ENCODE measurements around the gene ZNF341. TPM values are rescaled to one million over a fixed set of nuclear protein-coding genes. Genes with fewer than 3 reads are reported as not detected.

The ZNF341 gene
- total RNA-seq, 1 experiment from 2014 or later = 7.7 TPM

DNA sequence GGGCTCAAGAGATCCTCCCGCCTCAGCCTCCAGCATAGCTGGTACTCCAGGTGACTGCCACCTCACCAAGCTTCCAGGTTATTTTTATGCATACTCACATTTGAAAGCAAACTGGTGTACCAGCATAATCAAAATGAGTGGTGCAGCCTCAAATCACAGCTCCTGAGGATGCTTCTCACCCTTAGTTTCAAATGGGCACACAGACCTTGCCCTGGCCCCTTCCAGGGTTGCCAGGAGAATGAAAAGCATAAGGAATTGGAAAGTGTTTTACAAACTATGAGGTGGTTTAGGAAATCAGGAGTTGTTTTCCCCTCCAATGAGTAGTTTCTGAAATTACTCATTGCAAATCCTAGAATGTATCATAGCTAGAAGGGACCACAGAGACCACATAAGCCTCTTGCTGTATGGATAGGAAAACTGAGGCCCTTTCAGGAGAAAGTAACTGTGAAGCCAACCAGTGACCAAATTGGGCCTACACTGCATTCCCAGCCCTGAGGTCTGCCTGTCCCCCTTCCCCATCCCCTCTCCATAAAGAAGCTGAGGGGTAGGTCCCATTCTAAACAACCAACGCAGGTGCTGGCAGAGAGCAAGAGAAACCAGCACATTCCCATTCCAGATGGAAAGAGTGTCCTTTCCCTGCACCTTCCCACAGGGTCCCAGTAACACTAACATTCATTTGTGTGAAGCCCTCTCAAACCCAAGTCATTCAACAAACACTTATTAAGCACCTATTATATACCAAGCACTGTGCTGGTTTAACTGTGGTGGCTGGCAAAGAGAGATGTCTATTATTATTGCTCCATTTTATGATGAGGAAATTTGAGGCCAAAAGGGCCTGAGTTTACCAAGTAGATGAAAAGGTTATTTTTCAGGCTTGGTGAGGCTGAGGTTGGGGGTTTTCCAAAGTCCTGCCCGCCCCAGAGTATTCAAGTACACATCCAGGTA is 43.5 kb upstream of the ZNF341 start:
- no peaks in the 10 kb centered on the region for H3K36me3 ChIP-seq (ENCODE audit: control insufficient read depth, insufficient read depth, low read length)
- ChIA-PET CTCF (no interaction called here), POLR2A (interaction anchor here (0.7 kb wide), 1 partner anchor 200 kb away, joined by 9 read pairs; no protein-coding TSS in a partner anchor)
- ATAC-seq (no peak), DNase-seq (ENCODE audit: low read depth, low spot score) (no peak)
- BruUV-seq (replicated peaks) = no TSS peak
- H3K4me3 ChIP-seq (ENCODE audit: low read depth in 2 of 2, low read length in 2 of 2) = no peak overlapping the region
- no peaks in the 10 kb centered on the region for H3K9me3 ChIP-seq (ENCODE audit: control insufficient read depth, insufficient read depth, low read depth, low read length)
- peaks cover 6% of the 10 kb centered on the region for H3K4me1 ChIP-seq (ENCODE audit: control insufficient read depth, insufficient read depth, low read length)
- TF ChIP-seq SIN3A (IDR thresholded peaks at IDR 0.05; ENCODE audit: borderline replicate concordance, insufficient read depth, low read depth, low read length) (no peak), POLR2AphosphoS5 (IDR thresholded peaks at IDR 0.05; ENCODE audit: low read depth, low read length) (no peak), TCF7L2 (IDR thresholded peaks at IDR 0.05; ENCODE audit: low read depth, low read length) (no peak)
- TF ChIP-seq, protein P1, sequence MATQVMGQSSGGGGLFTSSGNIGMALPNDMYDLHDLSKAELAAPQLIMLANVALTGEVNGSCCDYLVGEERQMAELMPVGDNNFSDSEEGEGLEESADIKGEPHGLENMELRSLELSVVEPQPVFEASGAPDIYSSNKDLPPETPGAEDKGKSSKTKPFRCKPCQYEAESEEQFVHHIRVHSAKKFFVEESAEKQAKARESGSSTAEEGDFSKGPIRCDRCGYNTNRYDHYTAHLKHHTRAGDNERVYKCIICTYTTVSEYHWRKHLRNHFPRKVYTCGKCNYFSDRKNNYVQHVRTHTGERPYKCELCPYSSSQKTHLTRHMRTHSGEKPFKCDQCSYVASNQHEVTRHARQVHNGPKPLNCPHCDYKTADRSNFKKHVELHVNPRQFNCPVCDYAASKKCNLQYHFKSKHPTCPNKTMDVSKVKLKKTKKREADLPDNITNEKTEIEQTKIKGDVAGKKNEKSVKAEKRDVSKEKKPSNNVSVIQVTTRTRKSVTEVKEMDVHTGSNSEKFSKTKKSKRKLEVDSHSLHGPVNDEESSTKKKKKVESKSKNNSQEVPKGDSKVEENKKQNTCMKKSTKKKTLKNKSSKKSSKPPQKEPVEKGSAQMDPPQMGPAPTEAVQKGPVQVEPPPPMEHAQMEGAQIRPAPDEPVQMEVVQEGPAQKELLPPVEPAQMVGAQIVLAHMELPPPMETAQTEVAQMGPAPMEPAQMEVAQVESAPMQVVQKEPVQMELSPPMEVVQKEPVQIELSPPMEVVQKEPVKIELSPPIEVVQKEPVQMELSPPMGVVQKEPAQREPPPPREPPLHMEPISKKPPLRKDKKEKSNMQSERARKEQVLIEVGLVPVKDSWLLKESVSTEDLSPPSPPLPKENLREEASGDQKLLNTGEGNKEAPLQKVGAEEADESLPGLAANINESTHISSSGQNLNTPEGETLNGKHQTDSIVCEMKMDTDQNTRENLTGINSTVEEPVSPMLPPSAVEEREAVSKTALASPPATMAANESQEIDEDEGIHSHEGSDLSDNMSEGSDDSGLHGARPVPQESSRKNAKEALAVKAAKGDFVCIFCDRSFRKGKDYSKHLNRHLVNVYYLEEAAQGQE (IDR thresholded peaks at IDR 0.05; ENCODE audit: insufficient read depth in 1 of 2, low read depth in 2 of 2, low read length in 1 of 2) = no peak
- TF ChIP-seq, protein P2, sequence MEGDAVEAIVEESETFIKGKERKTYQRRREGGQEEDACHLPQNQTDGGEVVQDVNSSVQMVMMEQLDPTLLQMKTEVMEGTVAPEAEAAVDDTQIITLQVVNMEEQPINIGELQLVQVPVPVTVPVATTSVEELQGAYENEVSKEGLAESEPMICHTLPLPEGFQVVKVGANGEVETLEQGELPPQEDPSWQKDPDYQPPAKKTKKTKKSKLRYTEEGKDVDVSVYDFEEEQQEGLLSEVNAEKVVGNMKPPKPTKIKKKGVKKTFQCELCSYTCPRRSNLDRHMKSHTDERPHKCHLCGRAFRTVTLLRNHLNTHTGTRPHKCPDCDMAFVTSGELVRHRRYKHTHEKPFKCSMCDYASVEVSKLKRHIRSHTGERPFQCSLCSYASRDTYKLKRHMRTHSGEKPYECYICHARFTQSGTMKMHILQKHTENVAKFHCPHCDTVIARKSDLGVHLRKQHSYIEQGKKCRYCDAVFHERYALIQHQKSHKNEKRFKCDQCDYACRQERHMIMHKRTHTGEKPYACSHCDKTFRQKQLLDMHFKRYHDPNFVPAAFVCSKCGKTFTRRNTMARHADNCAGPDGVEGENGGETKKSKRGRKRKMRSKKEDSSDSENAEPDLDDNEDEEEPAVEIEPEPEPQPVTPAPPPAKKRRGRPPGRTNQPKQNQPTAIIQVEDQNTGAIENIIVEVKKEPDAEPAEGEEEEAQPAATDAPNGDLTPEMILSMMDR (IDR thresholded peaks at IDR 0.05) = no peak
- no peak overlapping the region for H3K27ac ChIP-seq (ENCODE audit: low read length)
- intact Hi-C loops (cut with micrococcal nuclease; ENCODE audit: unreplicated experiment) (no loop called here), in situ Hi-C loops (cut with HindIII; ENCODE audit: low pct_unique_long_range_greater_than_20kb, low sequenced_read_pairs) (no loop called here)
- no peaks in the 10 kb centered on the region for H3K27me3 ChIP-seq (ENCODE audit: control insufficient read depth, insufficient read depth, low read length)

DNA sequence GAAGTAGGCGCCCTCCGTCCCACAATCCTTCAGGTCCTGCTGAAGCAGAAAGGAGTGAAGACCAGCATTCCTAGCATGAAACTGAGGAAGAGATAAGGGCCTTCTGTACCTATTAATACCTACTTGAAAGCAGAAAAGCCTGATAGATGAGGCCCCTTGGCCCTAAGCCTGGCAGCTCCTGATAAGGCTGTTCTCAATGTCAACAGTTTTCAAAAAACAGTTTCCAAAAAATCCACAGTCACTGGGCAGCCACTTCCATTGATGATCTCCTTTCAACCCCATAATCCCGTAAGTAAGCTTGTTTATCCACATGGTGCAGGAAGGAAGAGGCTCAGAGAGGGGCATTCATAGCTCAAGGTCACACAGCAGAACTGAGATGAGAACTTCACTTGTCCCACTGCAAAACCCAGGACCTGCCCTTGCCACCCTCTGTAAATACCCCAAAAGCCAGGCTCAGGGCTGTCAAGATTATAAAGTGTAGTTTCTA is 42.8 kb upstream of the ZNF341 start:
- DNase-seq (ENCODE audit: low read depth, low spot score) (no peak), ATAC-seq (no peak)
- Histone ChIP-seq H3K9me3 (ENCODE audit: control insufficient read depth, insufficient read depth, low read depth, low read length) (no peaks in the 10 kb centered on the region), H3K36me3 (ENCODE audit: control insufficient read depth, insufficient read depth, low read length) (no peaks in the 10 kb centered on the region), H3K4me1 (ENCODE audit: control insufficient read depth, insufficient read depth, low read length) (peaks cover 6% of the 10 kb centered on the region), H3K27me3 (ENCODE audit: control insufficient read depth, insufficient read depth, low read length) (no peaks in the 10 kb centered on the region), H3K4me3 (ENCODE audit: low read depth in 2 of 2, low read length in 2 of 2) (no peak overlapping the region), H3K27ac (ENCODE audit: low read length) (no peak overlapping the region)
- intact Hi-C loops (cut with micrococcal nuclease; ENCODE audit: unreplicated experiment) (no loop called here), in situ Hi-C loops (cut with HindIII; ENCODE audit: low pct_unique_long_range_greater_than_20kb, low sequenced_read_pairs) (no loop called here)
- ChIA-PET CTCF (no interaction called here), POLR2A (no interaction called here)
- BruUV-seq (replicated peaks) = no TSS peak
- TF ChIP-seq, protein P1 (IDR thresholded peaks at IDR 0.05; ENCODE audit: insufficient read depth in 1 of 2, low read depth in 2 of 2, low read length in 1 of 2) = no peak
- TF ChIP-seq SIN3A (IDR thresholded peaks at IDR 0.05; ENCODE audit: borderline replicate concordance, insufficient read depth, low read depth, low read length) (no peak), TCF7L2 (IDR thresholded peaks at IDR 0.05; ENCODE audit: low read depth, low read length) (no peak), POLR2AphosphoS5 (IDR thresholded peaks at IDR 0.05; ENCODE audit: low read depth, low read length) (no peak)
- TF ChIP-seq, protein P2 (IDR thresholded peaks at IDR 0.05) = no peak
